ENCODE data around the gene TPRG1.

Gene TPRG1

DNA sequence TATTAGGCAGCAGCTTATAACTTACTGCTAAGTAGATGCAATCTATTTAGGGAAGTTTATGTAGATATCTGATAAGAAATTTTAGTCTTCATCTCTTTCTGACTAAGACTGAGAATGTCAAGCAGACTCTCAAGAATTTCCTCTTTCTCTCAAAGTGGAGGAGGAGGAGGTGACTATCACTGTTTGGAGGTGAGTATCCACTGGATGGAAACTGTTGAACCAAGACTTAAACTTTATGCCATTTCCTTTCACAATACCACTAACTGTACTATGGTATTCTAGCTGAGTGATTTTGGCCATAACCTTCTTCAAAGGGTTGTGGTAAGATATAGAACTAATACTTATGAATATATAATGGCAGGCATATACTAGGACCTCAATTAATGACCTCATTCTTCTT lies 64.6 kb downstream of the TPRG1 start:
- Histone ChIP-seq H3K79me2 (ENCODE audit: insufficient read depth, low read length) (no peaks in the 10 kb centered on the region), H3K27ac (ENCODE audit: low read depth, low read length) (no peak overlapping the region), H3K4me2 (ENCODE audit: low read depth, low read length, poor library complexity, severe bottlenecking) (no peak overlapping the region), H4K20me1 (ENCODE audit: low read depth, low read length) (no peaks in the 10 kb centered on the region), H3K27me3 (ENCODE audit: low read length) (no peaks in the 10 kb centered on the region), H3K36me3 (ENCODE audit: low read length) (no peaks in the 10 kb centered on the region), H3F3A (ENCODE audit: insufficient read depth) (no peaks in the 10 kb centered on the region), H3K9me3 (ENCODE audit: insufficient read depth, low read length) (no peaks in the 10 kb centered on the region), H2AFZ (ENCODE audit: low read depth, low read length, severe bottlenecking) (no peak overlapping the region), H3K4me3 (ENCODE audit: insufficient read depth, low read length, poor library complexity, severe bottlenecking) (no peak overlapping the region), H3K9ac (ENCODE audit: low read length) (no peak overlapping the region), H3K9me2 (replicated peaks; ENCODE audit: insufficient read depth, low read length) (no peaks in the 10 kb centered on the region)
- TF ChIP-seq EZH2phosphoT487 (conservative IDR thresholded peaks at IDR 0.05; ENCODE audit: low read length), result no peak
- TF ChIP-seq, protein P1, sequence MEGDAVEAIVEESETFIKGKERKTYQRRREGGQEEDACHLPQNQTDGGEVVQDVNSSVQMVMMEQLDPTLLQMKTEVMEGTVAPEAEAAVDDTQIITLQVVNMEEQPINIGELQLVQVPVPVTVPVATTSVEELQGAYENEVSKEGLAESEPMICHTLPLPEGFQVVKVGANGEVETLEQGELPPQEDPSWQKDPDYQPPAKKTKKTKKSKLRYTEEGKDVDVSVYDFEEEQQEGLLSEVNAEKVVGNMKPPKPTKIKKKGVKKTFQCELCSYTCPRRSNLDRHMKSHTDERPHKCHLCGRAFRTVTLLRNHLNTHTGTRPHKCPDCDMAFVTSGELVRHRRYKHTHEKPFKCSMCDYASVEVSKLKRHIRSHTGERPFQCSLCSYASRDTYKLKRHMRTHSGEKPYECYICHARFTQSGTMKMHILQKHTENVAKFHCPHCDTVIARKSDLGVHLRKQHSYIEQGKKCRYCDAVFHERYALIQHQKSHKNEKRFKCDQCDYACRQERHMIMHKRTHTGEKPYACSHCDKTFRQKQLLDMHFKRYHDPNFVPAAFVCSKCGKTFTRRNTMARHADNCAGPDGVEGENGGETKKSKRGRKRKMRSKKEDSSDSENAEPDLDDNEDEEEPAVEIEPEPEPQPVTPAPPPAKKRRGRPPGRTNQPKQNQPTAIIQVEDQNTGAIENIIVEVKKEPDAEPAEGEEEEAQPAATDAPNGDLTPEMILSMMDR (IDR thresholded peaks at IDR 0.05; ENCODE audit: insufficient read depth, low read length, poor library complexity, severe bottlenecking), result no peak

DNA sequence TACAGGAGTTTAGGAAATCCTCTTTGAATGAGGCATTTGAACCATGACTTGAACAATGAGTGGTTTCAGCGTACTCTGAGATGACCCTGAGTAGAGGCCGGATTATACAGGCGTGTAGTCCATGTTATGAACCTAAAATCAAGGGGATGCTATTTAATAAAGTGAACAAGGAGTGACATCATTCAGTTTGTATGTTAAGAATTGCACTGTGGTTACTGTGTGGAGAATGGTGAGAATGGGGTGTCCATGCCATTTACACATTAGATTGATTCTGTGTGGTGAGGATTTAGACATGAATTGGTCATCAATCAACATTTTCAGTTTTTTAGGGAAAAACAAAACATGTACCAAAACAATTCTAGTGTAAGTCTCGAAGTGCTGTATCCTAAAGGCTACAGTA lies 65.8 kb downstream of the TPRG1 start:
- H3K79me2 ChIP-seq (ENCODE audit: insufficient read depth, low read length), result no peaks in the 10 kb centered on the region
- no peak overlapping the region for H2AFZ ChIP-seq (ENCODE audit: low read depth, low read length, severe bottlenecking)
- no peaks in the 10 kb centered on the region for H3K9me2 ChIP-seq (replicated peaks; ENCODE audit: insufficient read depth, low read length)
- H3K9ac ChIP-seq (ENCODE audit: low read length), result no peak overlapping the region
- no peaks in the 10 kb centered on the region for H3K36me3 ChIP-seq (ENCODE audit: low read length)
- TF ChIP-seq EZH2phosphoT487 (conservative IDR thresholded peaks at IDR 0.05; ENCODE audit: low read length), result no peak
- TF ChIP-seq, protein P1 (IDR thresholded peaks at IDR 0.05; ENCODE audit: insufficient read depth, low read length, poor library complexity, severe bottlenecking), result no peak
- H3K27me3 ChIP-seq (ENCODE audit: low read length), result no peaks in the 10 kb centered on the region
- H3K27ac ChIP-seq (ENCODE audit: low read depth, low read length), result no peak overlapping the region
- no peak overlapping the region for H3K4me3 ChIP-seq (ENCODE audit: insufficient read depth, low read length, poor library complexity, severe bottlenecking)
- H3F3A ChIP-seq (ENCODE audit: insufficient read depth), result no peaks in the 10 kb centered on the region
- H3K9me3 ChIP-seq (ENCODE audit: insufficient read depth, low read length), result no peaks in the 10 kb centered on the region
- H3K4me2 ChIP-seq (ENCODE audit: low read depth, low read length, poor library complexity, severe bottlenecking), result no peak overlapping the region
- H4K20me1 ChIP-seq (ENCODE audit: low read depth, low read length), result no peaks in the 10 kb centered on the region

DNA sequence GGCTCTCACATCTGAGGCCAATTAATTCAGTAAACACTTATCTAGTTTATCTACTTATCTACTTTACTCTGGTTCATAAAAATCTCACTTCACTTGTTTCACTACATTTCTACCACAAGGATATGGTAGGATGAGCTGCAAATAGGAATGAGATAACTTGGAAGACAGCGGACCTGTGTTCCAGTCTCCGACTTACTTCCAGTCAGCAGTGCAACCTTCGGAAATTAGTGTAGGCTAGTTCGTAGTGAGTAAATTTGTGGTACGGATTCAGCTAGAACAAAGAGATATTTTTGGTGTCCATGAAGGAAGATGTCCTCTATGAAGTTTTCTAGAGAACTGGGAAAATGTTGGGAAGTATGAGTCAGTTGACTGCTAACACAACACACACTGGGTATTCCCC lies 66.3 kb downstream of the TPRG1 start:
- Histone ChIP-seq H3K9me2 (replicated peaks; ENCODE audit: insufficient read depth, low read length) (no peaks in the 10 kb centered on the region), H3K79me2 (ENCODE audit: insufficient read depth, low read length) (no peaks in the 10 kb centered on the region), H3F3A (ENCODE audit: insufficient read depth) (no peaks in the 10 kb centered on the region), H3K27ac (ENCODE audit: low read depth, low read length) (no peak overlapping the region), H3K4me3 (ENCODE audit: insufficient read depth, low read length, poor library complexity, severe bottlenecking) (no peak overlapping the region), H3K27me3 (ENCODE audit: low read length) (no peaks in the 10 kb centered on the region), H4K20me1 (ENCODE audit: low read depth, low read length) (no peaks in the 10 kb centered on the region), H3K36me3 (ENCODE audit: low read length) (no peaks in the 10 kb centered on the region), H3K4me2 (ENCODE audit: low read depth, low read length, poor library complexity, severe bottlenecking) (no peak overlapping the region), H3K9ac (ENCODE audit: low read length) (no peak overlapping the region), H3K9me3 (ENCODE audit: insufficient read depth, low read length) (no peaks in the 10 kb centered on the region), H2AFZ (ENCODE audit: low read depth, low read length, severe bottlenecking) (no peak overlapping the region)
- TF ChIP-seq EZH2phosphoT487 (conservative IDR thresholded peaks at IDR 0.05; ENCODE audit: low read length), result no peak
- TF ChIP-seq, protein P1 (IDR thresholded peaks at IDR 0.05; ENCODE audit: insufficient read depth, low read length, poor library complexity, severe bottlenecking), result no peak

All from SU-DHL-6 (cell line).